HEK293 (cell line): ENCODE results near the gene BRD1.

Experiments
- CTCF ChIA-PET: fragments of 350-600 bp; formaldehyde crosslinking; extraction: SDS; loops from one replicate; lab custom pipeline; 2021; ENCODE audit warnings: antibody characterized with exemption; lab: Yijun Ruan, JAX
- POLR2A ChIA-PET: fragments of 300-600 bp; formaldehyde crosslinking; extraction: SDS; loops from one replicate; lab custom pipeline; 2020; ENCODE audit warnings: antibody characterized with exemption, inconsistent platforms; lab: Yijun Ruan, JAX
- H3K27ac ChIP-seq: fragments of 200-500 bp; sonication (Bioruptor generic); 2 replicates; pipeline ENCODE4 v1.5.1; 2014; ENCODE audit warnings: low read depth, low read length, control low read depth, inconsistent platforms; ENCODE audit errors: extremely low read depth
- H3K36me3 ChIP-seq, 2 experiments: fragments of 200-500 bp in 1 of 2; sonication (Bioruptor generic) in 1 of 2; 1 replicate in 1 of 2; 2 replicates in 1 of 2; pipeline ENCODE4 v1.5.1; 2014 to 2017; ENCODE audit warnings: inconsistent platforms in 2 of 2, low read length in 2 of 2; ENCODE audit not compliant: control insufficient read depth in 2 of 2, insufficient read depth in 1 of 2
- H3K4me1 ChIP-seq: fragments of 200-500 bp; sonication (Bioruptor generic); 2 replicates; pipeline ENCODE4 v1.5.1; 2014; ENCODE audit warnings: mild to moderate bottlenecking, low read length, inconsistent platforms; ENCODE audit not compliant: control insufficient read depth, insufficient read depth
- H3K4me3 ChIP-seq: 2 replicates; pipeline ENCODE4 v1.5.1; 2011; ENCODE audit warnings: low read depth, mild to moderate bottlenecking, control low read depth, low read length, moderate library complexity
- H3K9me3 ChIP-seq: fragments of 200-500 bp; sonication (Bioruptor generic); 2 replicates; pipeline ENCODE4 v1.5.1; 2014; ENCODE audit warnings: low read depth, low read length, inconsistent platforms; ENCODE audit not compliant: control insufficient read depth, insufficient read depth
- BCL11A ChIP-seq: fragments of 450-650 bp; formaldehyde crosslinking; IDR thresholded peaks from 2 replicates; pipeline ENCODE4 v1.5.1; 2016; ENCODE audit warnings: low read depth, missing biosample characterization, missing genetic modification characterization
- HOXA7 ChIP-seq: sonication (generic); formaldehyde crosslinking; IDR thresholded peaks from 2 replicates; pipeline ENCODE4 v1.8.1; 2022; ENCODE audit warnings: missing genetic modification reagents, borderline replicate concordance
- MYNN ChIP-seq: fragments of 450-650 bp; formaldehyde crosslinking; IDR thresholded peaks from 2 replicates; pipeline ENCODE4 v1.5.1; 2016; ENCODE audit warnings: missing biosample characterization, missing genetic modification characterization, borderline replicate concordance
- OSR2 ChIP-seq: fragments of 450-650 bp; formaldehyde crosslinking; IDR thresholded peaks from 2 replicates; pipeline ENCODE4 v1.5.1; 2016; ENCODE audit warnings: missing biosample characterization, missing genetic modification characterization
- SP7 ChIP-seq: fragments of 450-650 bp; formaldehyde crosslinking; IDR thresholded peaks from 2 replicates; pipeline ENCODE4 v1.5.1; 2016; ENCODE audit warnings: missing biosample characterization, missing genetic modification characterization
- YY2 ChIP-seq: fragments of 450-650 bp; formaldehyde crosslinking; IDR thresholded peaks from 2 replicates; pipeline ENCODE4 v1.5.1; 2016; ENCODE audit warnings: missing biosample characterization, missing genetic modification characterization
- ZBTB1 ChIP-seq: fragments of 450-650 bp; formaldehyde crosslinking; IDR thresholded peaks from 2 replicates; pipeline ENCODE4 v1.5.1; 2016; ENCODE audit warnings: missing biosample characterization, missing genetic modification characterization
- ZBTB26 ChIP-seq: fragments of 450-650 bp; formaldehyde crosslinking; optimal IDR thresholded peaks from 2 replicates; pipeline ENCODE3; 2016; ENCODE audit warnings: missing biosample characterization, mild to moderate bottlenecking, missing genetic modification characterization
- ZNF133 ChIP-seq: fragments of 450-650 bp; formaldehyde crosslinking; IDR thresholded peaks from 2 replicates; pipeline ENCODE4 v1.5.1; 2016; ENCODE audit warnings: missing biosample characterization, missing genetic modification characterization
- ZNF214 ChIP-seq: fragments of 450-650 bp; formaldehyde crosslinking; IDR thresholded peaks from 2 replicates; pipeline ENCODE4 v1.5.1; 2017; ENCODE audit warnings: missing biosample characterization, mild to moderate bottlenecking, missing genetic modification characterization, borderline replicate concordance
- ZNF221 ChIP-seq: fragments of 450-650 bp; formaldehyde crosslinking; IDR thresholded peaks from 2 replicates; pipeline ENCODE4 v1.5.1; 2017; ENCODE audit warnings: missing biosample characterization, missing genetic modification characterization, borderline replicate concordance
- ZNF239 ChIP-seq: fragments of 450-650 bp; formaldehyde crosslinking; IDR thresholded peaks from 2 replicates; pipeline ENCODE4 v1.5.1; 2016; ENCODE audit warnings: missing biosample characterization, missing genetic modification characterization
- ZNF248 ChIP-seq: fragments of 450-650 bp; formaldehyde crosslinking; IDR thresholded peaks from 2 replicates; pipeline ENCODE4 v1.5.1; 2017; ENCODE audit warnings: missing biosample characterization, missing genetic modification characterization
- ZNF350 ChIP-seq: fragments of 450-650 bp; formaldehyde crosslinking; IDR thresholded peaks from 2 replicates; pipeline ENCODE4 v1.5.0; 2017; ENCODE audit warnings: missing biosample characterization, mild to moderate bottlenecking, missing genetic modification characterization
- ZNF433 ChIP-seq: fragments of 450-650 bp; formaldehyde crosslinking; IDR thresholded peaks from 2 replicates; pipeline ENCODE4 v1.5.1; 2016; ENCODE audit warnings: missing biosample characterization, missing genetic modification characterization, low read depth
- ZNF768 ChIP-seq: fragments of 450-650 bp; formaldehyde crosslinking; IDR thresholded peaks from 2 replicates; pipeline ENCODE4 v1.5.1; 2018; ENCODE audit warnings: missing biosample characterization, mild to moderate bottlenecking, missing genetic modification characterization
- TF ChIP-seq, protein P1 (sequence below): fragments of 450-650 bp; formaldehyde crosslinking; IDR thresholded peaks from 2 replicates; pipeline ENCODE4 v1.5.1; 2016; ENCODE audit warnings: missing biosample characterization, missing genetic modification characterization
- TF ChIP-seq, protein P2 (sequence below): fragments of 450-650 bp; formaldehyde crosslinking; IDR thresholded peaks from 2 replicates; pipeline ENCODE4 v1.5.1; 2016; ENCODE audit warnings: missing biosample characterization, missing genetic modification characterization
- TF ChIP-seq, protein P3 (sequence below): fragments of 450-650 bp; formaldehyde crosslinking; IDR thresholded peaks from 2 replicates; pipeline ENCODE4 v1.5.1; 2017; ENCODE audit warnings: missing biosample characterization, mild to moderate bottlenecking, missing genetic modification characterization, moderate library complexity
- TF ChIP-seq, protein P4 (sequence below): fragments of 450-650 bp; formaldehyde crosslinking; IDR thresholded peaks from 2 replicates; pipeline ENCODE4 v1.5.1; 2016; ENCODE audit warnings: missing biosample characterization, missing genetic modification characterization
- TF ChIP-seq, protein P5 (sequence below): fragments of 450-650 bp; formaldehyde crosslinking; IDR thresholded peaks from 2 replicates; pipeline ENCODE4 v1.5.1; 2016; ENCODE audit warnings: missing biosample characterization, missing genetic modification characterization

Gene BRD1

GRCh38 chr22:49756676-49757075 is 71.0 kb downstream of the BRD1 start (continued):
- TF ChIP-seq ZBTB26 (tag by site-specific recombination) (no peak), ZNF433 (tag by site-specific recombination) (no peak), ZNF768 (tag by site-specific recombination) (no peak)
- TF ChIP-seq, protein P1, sequence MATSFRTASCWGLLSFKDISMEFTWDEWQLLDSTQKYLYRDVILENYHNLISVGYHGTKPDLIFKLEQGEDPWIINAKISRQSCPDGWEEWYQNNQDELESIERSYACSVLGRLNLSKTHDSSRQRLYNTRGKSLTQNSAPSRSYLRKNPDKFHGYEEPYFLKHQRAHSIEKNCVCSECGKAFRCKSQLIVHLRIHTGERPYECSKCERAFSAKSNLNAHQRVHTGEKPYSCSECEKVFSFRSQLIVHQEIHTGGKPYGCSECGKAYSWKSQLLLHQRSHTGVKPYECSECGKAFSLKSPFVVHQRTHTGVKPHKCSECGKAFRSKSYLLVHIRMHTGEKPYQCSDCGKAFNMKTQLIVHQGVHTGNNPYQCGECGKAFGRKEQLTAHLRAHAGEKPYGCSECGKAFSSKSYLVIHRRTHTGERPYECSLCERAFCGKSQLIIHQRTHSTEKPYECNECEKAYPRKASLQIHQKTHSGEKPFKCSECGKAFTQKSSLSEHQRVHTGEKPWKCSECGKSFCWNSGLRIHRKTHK = no peak

DNA sequence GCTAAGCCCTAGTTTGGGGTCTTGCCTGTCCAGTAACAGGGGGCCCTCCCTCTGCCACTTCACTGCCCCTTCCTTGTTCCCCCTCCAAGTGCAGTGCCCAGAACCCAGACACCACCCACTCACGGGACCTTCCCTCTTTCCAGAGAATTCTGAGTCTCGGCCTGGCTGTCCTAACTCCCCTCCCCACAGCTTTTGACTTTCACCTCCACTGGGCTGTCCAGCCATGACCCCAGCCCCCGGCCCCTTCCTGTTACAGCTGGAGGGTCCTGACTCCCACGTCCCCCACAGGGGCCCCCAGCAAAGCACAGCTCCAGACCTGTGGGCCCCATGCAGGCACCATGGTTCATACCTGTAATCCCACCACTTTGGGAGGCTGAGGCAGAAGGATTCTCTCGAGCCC is 71.5 kb downstream of the BRD1 start:
- H3K27ac ChIP-seq = no peak overlapping the region
- TF ChIP-seq ZNF239 (tag by site-specific recombination) (no peak), YY2 (tag by site-specific recombination) (no peak), MYNN (tag by site-specific recombination) (no peak), ZBTB1 (tag by site-specific recombination) (no peak), SP7 (tag by site-specific recombination) (no peak), HOXA7 (no peak), ZNF214 (tag by site-specific recombination) (no peak), ZNF133 (tag by site-specific recombination) (no peak)
- TF ChIP-seq, protein P2, sequence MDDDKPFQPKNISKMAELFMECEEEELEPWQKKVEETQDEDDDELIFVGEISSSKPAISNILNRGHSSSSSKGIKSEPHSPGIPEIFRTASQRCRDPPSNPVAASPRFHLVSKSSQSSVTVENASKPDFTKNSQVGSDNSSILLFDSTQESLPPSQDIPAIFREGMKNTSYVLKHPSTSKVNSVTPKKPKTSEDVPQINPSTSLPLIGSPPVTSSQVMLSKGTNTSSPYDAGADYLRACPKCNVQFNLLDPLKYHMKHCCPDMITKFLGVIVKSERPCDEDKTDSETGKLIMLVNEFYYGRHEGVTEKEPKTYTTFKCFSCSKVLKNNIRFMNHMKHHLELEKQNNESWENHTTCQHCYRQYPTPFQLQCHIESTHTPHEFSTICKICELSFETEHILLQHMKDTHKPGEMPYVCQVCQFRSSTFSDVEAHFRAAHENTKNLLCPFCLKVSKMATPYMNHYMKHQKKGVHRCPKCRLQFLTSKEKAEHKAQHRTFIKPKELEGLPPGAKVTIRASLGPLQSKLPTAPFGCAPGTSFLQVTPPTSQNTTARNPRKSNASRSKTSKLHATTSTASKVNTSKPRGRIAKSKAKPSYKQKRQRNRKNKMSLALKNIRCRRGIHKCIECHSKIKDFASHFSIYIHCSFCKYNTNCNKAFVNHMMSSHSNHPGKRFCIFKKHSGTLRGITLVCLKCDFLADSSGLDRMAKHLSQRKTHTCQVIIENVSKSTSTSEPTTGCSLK (tag by site-specific recombination) = no peak
- H3K4me1 ChIP-seq = no peaks in the 10 kb centered on the region
- ChIA-PET CTCF (interaction anchor here (0.5 kb wide), 1 partner anchor 451 kb away, joined by 3 read pairs; no protein-coding TSS in a partner anchor), POLR2A (no interaction called here)
- H3K36me3 ChIP-seq = no peaks in the 10 kb centered on the region
- H3K9me3 ChIP-seq = no peaks in the 10 kb centered on the region
- H3K4me3 ChIP-seq = no peak overlapping the region

DNA sequence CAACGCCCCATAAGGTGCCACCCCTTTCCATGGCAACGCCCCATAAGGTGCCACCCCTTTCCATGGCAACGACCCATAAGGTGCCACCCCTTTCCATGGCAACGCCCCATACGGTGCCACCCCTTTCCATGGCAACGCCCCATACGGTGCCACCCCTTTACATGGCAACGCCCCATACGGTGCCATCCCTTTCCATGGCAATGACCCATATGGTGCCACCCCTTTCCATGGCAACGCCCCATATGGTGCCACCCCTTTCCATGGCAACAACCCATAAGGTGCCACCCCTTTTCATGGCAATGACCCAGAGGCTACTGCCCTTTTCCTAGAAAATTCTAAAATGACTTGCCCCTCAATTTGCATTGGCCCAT is 72.1 kb downstream of the BRD1 start:
- ChIA-PET CTCF (interaction anchor here (0.5 kb wide), 1 partner anchor 451 kb away, joined by 3 read pairs; no protein-coding TSS in a partner anchor), POLR2A (no interaction called here)
- no peak overlapping the region for H3K4me3 ChIP-seq
- H3K4me1 ChIP-seq = no peaks in the 10 kb centered on the region
- H3K36me3 ChIP-seq = no peaks in the 10 kb centered on the region
- H3K27ac ChIP-seq = no peak overlapping the region
- no peaks in the 10 kb centered on the region for H3K9me3 ChIP-seq
- TF ChIP-seq, protein P3, sequence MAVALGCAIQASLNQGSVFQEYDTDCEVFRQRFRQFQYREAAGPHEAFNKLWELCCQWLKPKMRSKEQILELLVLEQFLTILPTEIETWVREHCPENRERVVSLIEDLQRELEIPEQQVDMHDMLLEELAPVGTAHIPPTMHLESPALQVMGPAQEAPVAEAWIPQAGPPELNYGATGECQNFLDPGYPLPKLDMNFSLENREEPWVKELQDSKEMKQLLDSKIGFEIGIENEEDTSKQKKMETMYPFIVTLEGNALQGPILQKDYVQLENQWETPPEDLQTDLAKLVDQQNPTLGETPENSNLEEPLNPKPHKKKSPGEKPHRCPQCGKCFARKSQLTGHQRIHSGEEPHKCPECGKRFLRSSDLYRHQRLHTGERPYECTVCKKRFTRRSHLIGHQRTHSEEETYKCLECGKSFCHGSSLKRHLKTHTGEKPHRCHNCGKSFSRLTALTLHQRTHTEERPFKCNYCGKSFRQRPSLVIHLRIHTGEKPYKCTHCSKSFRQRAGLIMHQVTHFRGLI (tag by site-specific recombination) = no peak
- no peak for TF ChIP-seq ZNF248 (tag by site-specific recombination)
- TF ChIP-seq ZNF133 (tag by site-specific recombination) = no peak
- TF ChIP-seq BCL11A (tag by site-specific recombination) = no peak
- no peak for TF ChIP-seq ZNF221
- no peak for TF ChIP-seq OSR2
- TF ChIP-seq, protein P4, sequence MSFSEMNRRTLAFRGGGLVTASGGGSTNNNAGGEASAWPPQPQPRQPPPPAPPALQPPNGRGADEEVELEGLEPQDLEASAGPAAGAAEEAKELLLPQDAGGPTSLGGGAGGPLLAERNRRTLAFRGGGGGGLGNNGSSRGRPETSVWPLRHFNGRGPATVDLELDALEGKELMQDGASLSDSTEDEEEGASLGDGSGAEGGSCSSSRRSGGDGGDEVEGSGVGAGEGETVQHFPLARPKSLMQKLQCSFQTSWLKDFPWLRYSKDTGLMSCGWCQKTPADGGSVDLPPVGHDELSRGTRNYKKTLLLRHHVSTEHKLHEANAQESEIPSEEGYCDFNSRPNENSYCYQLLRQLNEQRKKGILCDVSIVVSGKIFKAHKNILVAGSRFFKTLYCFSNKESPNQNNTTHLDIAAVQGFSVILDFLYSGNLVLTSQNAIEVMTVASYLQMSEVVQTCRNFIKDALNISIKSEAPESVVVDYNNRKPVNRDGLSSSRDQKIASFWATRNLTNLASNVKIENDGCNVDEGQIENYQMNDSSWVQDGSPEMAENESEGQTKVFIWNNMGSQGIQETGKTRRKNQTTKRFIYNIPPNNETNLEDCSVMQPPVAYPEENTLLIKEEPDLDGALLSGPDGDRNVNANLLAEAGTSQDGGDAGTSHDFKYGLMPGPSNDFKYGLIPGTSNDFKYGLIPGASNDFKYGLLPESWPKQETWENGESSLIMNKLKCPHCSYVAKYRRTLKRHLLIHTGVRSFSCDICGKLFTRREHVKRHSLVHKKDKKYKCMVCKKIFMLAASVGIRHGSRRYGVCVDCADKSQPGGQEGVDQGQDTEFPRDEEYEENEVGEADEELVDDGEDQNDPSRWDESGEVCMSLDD (tag by site-specific recombination) = no peak
- TF ChIP-seq, protein P5, sequence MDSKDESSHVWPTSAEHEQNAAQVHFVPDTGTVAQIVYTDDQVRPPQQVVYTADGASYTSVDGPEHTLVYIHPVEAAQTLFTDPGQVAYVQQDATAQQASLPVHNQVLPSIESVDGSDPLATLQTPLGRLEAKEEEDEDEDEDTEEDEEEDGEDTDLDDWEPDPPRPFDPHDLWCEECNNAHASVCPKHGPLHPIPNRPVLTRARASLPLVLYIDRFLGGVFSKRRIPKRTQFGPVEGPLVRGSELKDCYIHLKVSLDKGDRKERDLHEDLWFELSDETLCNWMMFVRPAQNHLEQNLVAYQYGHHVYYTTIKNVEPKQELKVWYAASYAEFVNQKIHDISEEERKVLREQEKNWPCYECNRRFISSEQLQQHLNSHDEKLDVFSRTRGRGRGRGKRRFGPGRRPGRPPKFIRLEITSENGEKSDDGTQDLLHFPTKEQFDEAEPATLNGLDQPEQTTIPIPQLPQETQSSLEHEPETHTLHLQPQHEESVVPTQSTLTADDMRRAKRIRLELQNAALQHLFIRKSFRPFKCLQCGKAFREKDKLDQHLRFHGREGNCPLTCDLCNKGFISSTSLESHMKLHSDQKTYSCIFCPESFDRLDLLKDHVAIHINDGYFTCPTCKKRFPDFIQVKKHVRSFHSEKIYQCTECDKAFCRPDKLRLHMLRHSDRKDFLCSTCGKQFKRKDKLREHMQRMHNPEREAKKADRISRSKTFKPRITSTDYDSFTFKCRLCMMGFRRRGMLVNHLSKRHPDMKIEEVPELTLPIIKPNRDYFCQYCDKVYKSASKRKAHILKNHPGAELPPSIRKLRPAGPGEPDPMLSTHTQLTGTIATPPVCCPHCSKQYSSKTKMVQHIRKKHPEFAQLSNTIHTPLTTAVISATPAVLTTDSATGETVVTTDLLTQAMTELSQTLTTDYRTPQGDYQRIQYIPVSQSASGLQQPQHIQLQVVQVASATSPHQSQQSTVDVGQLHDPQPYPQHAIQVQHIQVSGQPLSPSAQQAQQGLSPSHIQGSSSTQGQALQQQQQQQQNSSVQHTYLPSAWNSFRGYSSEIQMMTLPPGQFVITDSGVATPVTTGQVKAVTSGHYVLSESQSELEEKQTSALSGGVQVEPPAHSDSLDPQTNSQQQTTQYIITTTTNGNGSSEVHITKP (tag by site-specific recombination) = no peak
- TF ChIP-seq ZNF350 (tag by site-specific recombination) = no peak
